Natural killer cell (primary cell): ENCODE data around the gene MMAB. TPM values are rescaled to one million over a fixed set of nuclear protein-coding genes. Genes with fewer than 3 reads are reported as not detected.

Experiments
- ATAC-seq, 3 donors: fragments of 150-1000 bp in 2 of 3; fragments of 200-7000 bp in 1 of 3; cut with Tn5 transposase; 1 replicate in 1 of 3; 2 replicates in 2 of 3; pipeline ENCODE4 v1.10.0; 2021; ENCODE audit warnings: mild to moderate bottlenecking in 2 of 3, moderate library complexity in 2 of 3
- DNase-seq, 2 donors: peaks; one replicate each; pipeline versions ENCODE4 v3.0.0 to v3.0.0-alpha.2; 2013 to 2021; ENCODE audit warnings: mixed read lengths in 1 of 2
- H3K27ac ChIP-seq: one replicate; pipeline ENCODE4 v1.5.1; 2013; ENCODE audit warnings: mild to moderate bottlenecking, low read length
- H3K27me3 ChIP-seq: one replicate; pipeline ENCODE4 v1.6.1; 2013; ENCODE audit warnings: low read length; ENCODE audit not compliant: control insufficient read depth, insufficient read depth
- H3K36me3 ChIP-seq: one replicate; pipeline ENCODE4 v1.6.1; 2013; ENCODE audit warnings: low read length; ENCODE audit not compliant: control insufficient read depth, insufficient read depth
- H3K4me1 ChIP-seq: one replicate; pipeline ENCODE4 v1.6.1; 2013; ENCODE audit warnings: low read length; ENCODE audit not compliant: control insufficient read depth, insufficient read depth
- H3K4me3 ChIP-seq: one replicate; pipeline ENCODE4 v1.5.1; 2013; ENCODE audit warnings: low read length
- H3K9me3 ChIP-seq: one replicate; pipeline ENCODE4 v1.6.1; 2013; ENCODE audit warnings: low read length; ENCODE audit not compliant: control insufficient read depth, insufficient read depth
- H3K27ac Mint-ChIP-seq, 2 donors: one replicate each; pipeline ENCODE4 v1.8.0; 2022; ENCODE audit warnings: mild to moderate bottlenecking in 2 of 2, mixed read lengths in 2 of 2, moderate library complexity in 1 of 2
- H3K27me3 Mint-ChIP-seq, 2 donors: one replicate each; pipeline ENCODE4 v1.8.0; 2022; ENCODE audit warnings: low read depth in 2 of 2, mixed read lengths in 2 of 2
- H3K36me3 Mint-ChIP-seq: one replicate; pipeline ENCODE4 v1.8.0; 2022; ENCODE audit warnings: mixed read lengths
- H3K4me1 Mint-ChIP-seq, 2 donors: one replicate each; pipeline ENCODE4 v1.8.0; 2022; ENCODE audit warnings: mixed read lengths in 2 of 2
- H3K4me3 Mint-ChIP-seq: one replicate; pipeline ENCODE4 v1.8.0; 2022; ENCODE audit warnings: mild to moderate bottlenecking, moderate library complexity, mixed read lengths
- H3K9me3 Mint-ChIP-seq, 2 donors: one replicate each; pipeline ENCODE4 v1.8.0; 2022; ENCODE audit warnings: mixed read lengths in 2 of 2
- WGBS: methylation state at CpG from one replicate; pipeline ENCODE4 v1.1.7; 2013; ENCODE audit warnings: missing lambda C conversion rate; ENCODE audit not compliant: insufficient coverage; 5-methylcytosine and 5-hydroxymethylcytosine counted together
- intact Hi-C: fragments of 100-400 bp; cut with micrococcal nuclease; formaldehyde crosslinking; loops from one replicate; pipeline ENCODE4 v1.14.2; 2022
- total RNA-seq, 4 donors: library from RNA; stranded (reverse); fragments of 120-200 nt in 1 of 4; gene quantifications; one replicate each; pipeline versions ENCODE4 v1.2.3 to v1.2.4, GENCODE V29; 2013 to 2022
- TF ChIP-seq, protein P1 (sequence below): fragments of 200-600 bp; IDR thresholded peaks from one replicate; pipeline ENCODE4 v1.8.0; 2022; ENCODE audit warnings: antibody characterized with exemption

Gene MMAB
- total RNA-seq, 3 donors from 2014 or later (not counting 1 experiment from before 2014, with no cell fraction given), result 17.1 to 18.3 (median 17.6) TPM

- H3K4me3 Mint-ChIP-seq, result no peak overlapping the region
- no peak overlapping the region for H3K4me3 ChIP-seq
- intact Hi-C loops, result no loop called here
Observed at GRCh38 chr12:109594556-109595317, 21.4 kb upstream of the MMAB start.

GRCh38 chr12:109592905-109593272, 19.6 kb upstream of the MMAB start:
- no peaks in the 10 kb centered on the region for H3K36me3 Mint-ChIP-seq
- Histone ChIP-seq H3K27me3 (no peaks in the 10 kb centered on the region), H3K27ac (no peak overlapping the region), H3K9me3 (no peaks in the 10 kb centered on the region), H3K4me3 (no peak overlapping the region), H3K4me1 (peaks cover 20% of the 10 kb centered on the region), H3K36me3 (peaks cover 5% of the 10 kb centered on the region)
- TF ChIP-seq, protein P1, sequence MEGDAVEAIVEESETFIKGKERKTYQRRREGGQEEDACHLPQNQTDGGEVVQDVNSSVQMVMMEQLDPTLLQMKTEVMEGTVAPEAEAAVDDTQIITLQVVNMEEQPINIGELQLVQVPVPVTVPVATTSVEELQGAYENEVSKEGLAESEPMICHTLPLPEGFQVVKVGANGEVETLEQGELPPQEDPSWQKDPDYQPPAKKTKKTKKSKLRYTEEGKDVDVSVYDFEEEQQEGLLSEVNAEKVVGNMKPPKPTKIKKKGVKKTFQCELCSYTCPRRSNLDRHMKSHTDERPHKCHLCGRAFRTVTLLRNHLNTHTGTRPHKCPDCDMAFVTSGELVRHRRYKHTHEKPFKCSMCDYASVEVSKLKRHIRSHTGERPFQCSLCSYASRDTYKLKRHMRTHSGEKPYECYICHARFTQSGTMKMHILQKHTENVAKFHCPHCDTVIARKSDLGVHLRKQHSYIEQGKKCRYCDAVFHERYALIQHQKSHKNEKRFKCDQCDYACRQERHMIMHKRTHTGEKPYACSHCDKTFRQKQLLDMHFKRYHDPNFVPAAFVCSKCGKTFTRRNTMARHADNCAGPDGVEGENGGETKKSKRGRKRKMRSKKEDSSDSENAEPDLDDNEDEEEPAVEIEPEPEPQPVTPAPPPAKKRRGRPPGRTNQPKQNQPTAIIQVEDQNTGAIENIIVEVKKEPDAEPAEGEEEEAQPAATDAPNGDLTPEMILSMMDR, result no peak
- 95% methylated on average over 9 of the region's 9 CpGs for WGBS
- H3K4me1 Mint-ChIP-seq, result peaks cover 6 to 12% of the 10 kb centered on the region in 2 donors
- DNase-seq (no peak), ATAC-seq (no peak)
- H3K27ac Mint-ChIP-seq, result no peak overlapping the region
- H3K9me3 Mint-ChIP-seq, result no peaks in the 10 kb centered on the region
- intact Hi-C loops, result no loop called here
- no peaks in the 10 kb centered on the region for H3K27me3 Mint-ChIP-seq
- no peak overlapping the region for H3K4me3 Mint-ChIP-seq

More at GRCh38 chr12:109594556-109595317, 21.4 kb upstream of the MMAB start:
- Mint-ChIP-seq H3K9me3 (no peaks in the 10 kb centered on the region), H3K4me1 (peaks cover 8 to 16% of the 10 kb centered on the region in 2 donors), H3K27me3 (no peaks in the 10 kb centered on the region), H3K27ac (no peak overlapping the region), H3K36me3 (no peaks in the 10 kb centered on the region)
- H3K9me3 ChIP-seq, result no peaks in the 10 kb centered on the region
- no peak overlapping the region for H3K27ac ChIP-seq
- peaks cover 21% of the 10 kb centered on the region for H3K4me1 ChIP-seq
- TF ChIP-seq, protein P1, result no peak
- ATAC-seq (no peak), DNase-seq (no peak)
- 93% methylated on average over 15 of the region's 15 CpGs for WGBS
- H3K36me3 ChIP-seq, result peaks cover 5% of the 10 kb centered on the region
- H3K27me3 ChIP-seq, result no peaks in the 10 kb centered on the region

DNA sequence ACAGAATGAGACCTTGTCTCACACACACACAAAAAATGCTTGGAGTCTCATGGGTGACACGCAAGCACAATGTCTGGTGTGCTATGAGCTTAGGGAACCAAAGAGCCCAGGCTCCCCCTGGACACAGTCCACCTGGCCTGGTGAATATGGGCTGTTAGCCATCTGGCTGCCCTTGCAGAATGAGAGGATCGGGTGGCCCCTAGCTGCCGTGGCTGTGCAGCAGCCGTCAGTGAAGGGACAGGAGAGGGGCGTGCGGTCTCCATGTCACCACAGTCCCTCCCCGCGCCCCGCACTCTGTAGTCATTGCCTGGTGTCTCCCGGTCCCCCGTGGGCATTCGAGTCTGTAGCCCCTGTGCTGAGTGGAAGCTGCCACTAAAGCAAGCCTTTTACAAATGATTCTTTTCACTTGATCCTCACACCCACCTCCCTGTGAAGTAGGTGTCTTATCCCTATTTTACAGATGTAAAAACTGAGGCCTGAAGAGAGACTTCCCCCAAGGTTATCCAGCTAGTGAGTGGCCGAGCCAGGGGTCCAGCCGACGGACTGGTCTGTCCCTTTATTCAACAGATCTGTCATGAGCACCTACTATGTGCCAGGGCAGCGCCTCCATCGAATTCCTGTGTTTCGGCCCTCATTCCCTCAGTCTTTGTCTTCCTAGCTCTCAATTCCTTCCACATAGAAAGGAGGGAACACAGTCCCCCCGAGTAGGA, 19.0 kb upstream of the MMAB start:
- H3K9me3 ChIP-seq, result no peaks in the 10 kb centered on the region
- Mint-ChIP-seq H3K9me3 (no peaks in the 10 kb centered on the region), H3K27me3 (no peaks in the 10 kb centered on the region), H3K4me3 (no peak overlapping the region), H3K4me1 (peaks cover under 1 to 7% of the 10 kb centered on the region in 2 donors), H3K27ac (no peak overlapping the region), H3K36me3 (no peaks in the 10 kb centered on the region)
- TF ChIP-seq, protein P1, result no peak
- peaks cover 15% of the 10 kb centered on the region for H3K4me1 ChIP-seq
- ATAC-seq (no peak), DNase-seq (no peak)
- 97% methylated on average over 18 of the region's 19 CpGs for WGBS
- H3K36me3 ChIP-seq, result peaks cover 9% of the 10 kb centered on the region
- H3K4me3 ChIP-seq, result no peak overlapping the region
- no peak overlapping the region for H3K27ac ChIP-seq
- intact Hi-C loops, result no loop called here
- H3K27me3 ChIP-seq, result no peaks in the 10 kb centered on the region
